Measurements from ENCODE around the gene MTA2.

MTA2 gene

DNA sequence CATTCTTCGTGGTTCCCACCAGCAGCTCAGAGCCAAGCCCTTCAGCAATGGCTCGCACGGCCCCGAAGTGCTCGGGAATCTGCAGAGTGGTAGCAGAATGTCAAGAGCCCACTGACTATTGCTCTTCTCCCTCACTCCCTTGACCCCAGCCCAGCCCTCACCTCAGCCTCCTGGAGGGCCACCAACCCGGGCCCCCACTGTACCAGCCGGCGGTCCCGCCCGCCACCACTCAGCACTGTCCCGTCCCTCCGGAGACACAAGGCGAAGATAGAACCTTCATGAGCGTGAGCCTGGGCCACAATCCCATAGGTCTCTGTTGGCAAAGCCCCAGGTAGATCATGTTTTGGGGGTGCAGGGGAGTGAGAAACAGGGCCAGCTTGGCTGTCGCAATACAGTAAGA is 4.2 kb upstream of the MTA2 start:
- no peak overlapping the region for H2AFZ ChIP-seq (ENCODE audit: low read length)
- no peaks in the 10 kb centered on the region for H3K9me2 ChIP-seq (ENCODE audit: low read depth, low read length)
- no peaks in the 10 kb centered on the region for H3K27me3 ChIP-seq (ENCODE audit: insufficient read depth, low read length)
- H3K4me1 ChIP-seq (ENCODE audit: insufficient read depth, low read length, severe bottlenecking): peaks cover 36% of the 10 kb centered on the region
- H3K4me2 ChIP-seq (ENCODE audit: low read length): no peak overlapping the region
- no peaks in the 10 kb centered on the region for H4K20me1 ChIP-seq (ENCODE audit: insufficient read depth, low read length)
- H3K9ac ChIP-seq (ENCODE audit: low read length): no peak overlapping the region
- no peaks in the 10 kb centered on the region for H3K9me3 ChIP-seq (ENCODE audit: low read length)
- H3F3A ChIP-seq (ENCODE audit: insufficient read depth, low read length): no peaks in the 10 kb centered on the region; the same call in 1 of the 2 replicates
- H3K4me3 ChIP-seq (ENCODE audit: low read depth, low read length, poor library complexity, severe bottlenecking): no peak overlapping the region
- peaks cover 60% of the 10 kb centered on the region for H3K36me3 ChIP-seq (ENCODE audit: insufficient read depth, low read length)
- no peak for TF ChIP-seq EZH2 (IDR thresholded peaks at IDR 0.05; ENCODE audit: borderline replicate concordance, low read length)
- TF ChIP-seq, protein P1, sequence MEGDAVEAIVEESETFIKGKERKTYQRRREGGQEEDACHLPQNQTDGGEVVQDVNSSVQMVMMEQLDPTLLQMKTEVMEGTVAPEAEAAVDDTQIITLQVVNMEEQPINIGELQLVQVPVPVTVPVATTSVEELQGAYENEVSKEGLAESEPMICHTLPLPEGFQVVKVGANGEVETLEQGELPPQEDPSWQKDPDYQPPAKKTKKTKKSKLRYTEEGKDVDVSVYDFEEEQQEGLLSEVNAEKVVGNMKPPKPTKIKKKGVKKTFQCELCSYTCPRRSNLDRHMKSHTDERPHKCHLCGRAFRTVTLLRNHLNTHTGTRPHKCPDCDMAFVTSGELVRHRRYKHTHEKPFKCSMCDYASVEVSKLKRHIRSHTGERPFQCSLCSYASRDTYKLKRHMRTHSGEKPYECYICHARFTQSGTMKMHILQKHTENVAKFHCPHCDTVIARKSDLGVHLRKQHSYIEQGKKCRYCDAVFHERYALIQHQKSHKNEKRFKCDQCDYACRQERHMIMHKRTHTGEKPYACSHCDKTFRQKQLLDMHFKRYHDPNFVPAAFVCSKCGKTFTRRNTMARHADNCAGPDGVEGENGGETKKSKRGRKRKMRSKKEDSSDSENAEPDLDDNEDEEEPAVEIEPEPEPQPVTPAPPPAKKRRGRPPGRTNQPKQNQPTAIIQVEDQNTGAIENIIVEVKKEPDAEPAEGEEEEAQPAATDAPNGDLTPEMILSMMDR (IDR thresholded peaks at IDR 0.05; ENCODE audit: low read length): no peak
- no peak overlapping the region for H3K27ac ChIP-seq (ENCODE audit: low read depth, low read length, poor library complexity, severe bottlenecking)
- H3K79me2 ChIP-seq (ENCODE audit: insufficient read depth, low read length): peaks cover 5% of the 10 kb centered on the region

DNA sequence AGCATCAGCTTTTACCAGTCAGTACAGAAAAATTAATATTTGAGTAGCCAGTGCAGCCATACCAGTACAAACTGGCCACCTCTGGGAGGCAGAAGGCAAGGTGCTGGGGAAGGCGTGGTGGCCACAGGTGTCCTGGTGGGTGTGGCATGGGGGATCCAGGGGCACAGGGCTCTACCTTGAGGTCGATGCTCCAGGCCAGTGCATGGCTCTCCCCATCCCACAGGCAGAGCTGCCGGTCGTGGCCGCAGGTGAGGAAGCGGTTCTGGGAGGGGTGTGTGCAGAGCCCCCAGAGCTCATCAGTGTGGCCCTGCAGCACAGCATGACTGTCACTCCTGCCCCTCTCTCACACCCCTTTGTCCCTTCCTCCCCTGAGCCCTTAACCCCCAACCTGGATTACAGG is 3.8 kb upstream of the MTA2 start:
- H3K27ac ChIP-seq (ENCODE audit: low read depth, low read length, poor library complexity, severe bottlenecking): no peak overlapping the region
- no peaks in the 10 kb centered on the region for H3K9me3 ChIP-seq (ENCODE audit: low read length)
- H3K9ac ChIP-seq (ENCODE audit: low read length): no peak overlapping the region
- H3F3A ChIP-seq (ENCODE audit: insufficient read depth, low read length): no peaks in the 10 kb centered on the region; the same call in 1 of the 2 replicates
- H3K9me2 ChIP-seq (ENCODE audit: low read depth, low read length): no peaks in the 10 kb centered on the region
- H2AFZ ChIP-seq (ENCODE audit: low read length): no peak overlapping the region
- no peaks in the 10 kb centered on the region for H4K20me1 ChIP-seq (ENCODE audit: insufficient read depth, low read length)
- H3K36me3 ChIP-seq (ENCODE audit: insufficient read depth, low read length): peaks cover 63% of the 10 kb centered on the region
- peaks cover 32% of the 10 kb centered on the region for H3K4me1 ChIP-seq (ENCODE audit: insufficient read depth, low read length, severe bottlenecking)
- H3K79me2 ChIP-seq (ENCODE audit: insufficient read depth, low read length): peaks cover 9% of the 10 kb centered on the region
- no peaks in the 10 kb centered on the region for H3K27me3 ChIP-seq (ENCODE audit: insufficient read depth, low read length)
- no peak overlapping the region for H3K4me3 ChIP-seq (ENCODE audit: low read depth, low read length, poor library complexity, severe bottlenecking)
- H3K4me2 ChIP-seq (ENCODE audit: low read length): no peak overlapping the region
- TF ChIP-seq, protein P1 (IDR thresholded peaks at IDR 0.05; ENCODE audit: low read length): no peak
- TF ChIP-seq EZH2 (IDR thresholded peaks at IDR 0.05; ENCODE audit: borderline replicate concordance, low read length): no peak

DNA sequence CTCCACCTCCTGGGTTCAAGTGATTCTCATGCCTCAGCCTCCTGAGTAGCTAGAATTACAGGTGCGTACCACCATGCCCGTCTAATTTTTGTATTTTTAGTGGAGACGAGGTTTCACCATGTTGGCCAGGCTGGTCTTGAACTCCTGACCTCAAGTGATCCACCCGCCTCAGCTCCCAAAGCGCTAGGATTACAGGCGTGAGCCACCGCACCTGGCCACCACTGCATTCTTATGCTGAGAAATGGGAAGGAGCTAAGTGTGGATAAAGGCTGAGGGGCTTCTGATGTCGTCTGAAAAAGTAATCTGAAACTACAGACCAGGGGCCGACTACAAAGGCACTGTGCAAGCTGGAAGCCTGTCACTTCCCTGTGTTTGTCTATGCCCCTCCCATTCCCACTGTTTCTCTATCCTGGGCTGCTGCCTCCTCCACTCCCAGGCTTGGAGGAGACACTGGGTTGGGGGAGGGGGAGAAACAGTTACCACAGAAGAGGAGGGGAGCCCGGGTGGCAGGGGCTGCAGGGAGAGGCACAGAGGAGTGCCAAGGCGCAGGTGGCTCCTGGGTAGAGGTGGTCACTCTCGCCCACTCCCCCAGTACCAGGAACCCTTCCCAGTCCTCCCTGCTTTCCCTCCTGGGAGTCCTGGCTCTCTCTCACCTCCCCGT is 2.9 kb upstream of the MTA2 start:
- no peak overlapping the region for H3K9ac ChIP-seq (ENCODE audit: low read length)
- peaks cover 66% of the 10 kb centered on the region for H3K36me3 ChIP-seq (ENCODE audit: insufficient read depth, low read length)
- H3F3A ChIP-seq (ENCODE audit: insufficient read depth, low read length): no peaks in the 10 kb centered on the region
- H3K4me1 ChIP-seq (ENCODE audit: insufficient read depth, low read length, severe bottlenecking): peaks cover 31% of the 10 kb centered on the region
- no peak overlapping the region for H3K4me2 ChIP-seq (ENCODE audit: low read length)
- H3K79me2 ChIP-seq (ENCODE audit: insufficient read depth, low read length): peaks cover 18% of the 10 kb centered on the region
- H2AFZ ChIP-seq (ENCODE audit: low read length): no peak overlapping the region
- H3K4me3 ChIP-seq (ENCODE audit: low read depth, low read length, poor library complexity, severe bottlenecking): no peak overlapping the region
- H3K27ac ChIP-seq (ENCODE audit: low read depth, low read length, poor library complexity, severe bottlenecking): no peak overlapping the region
- no peak for TF ChIP-seq EZH2 (IDR thresholded peaks at IDR 0.05; ENCODE audit: borderline replicate concordance, low read length)
- TF ChIP-seq, protein P1 (IDR thresholded peaks at IDR 0.05; ENCODE audit: low read length): no peak
- H3K9me3 ChIP-seq (ENCODE audit: low read length): no peaks in the 10 kb centered on the region
- H3K9me2 ChIP-seq (ENCODE audit: low read depth, low read length): no peaks in the 10 kb centered on the region
- no peaks in the 10 kb centered on the region for H3K27me3 ChIP-seq (ENCODE audit: insufficient read depth, low read length)
- H4K20me1 ChIP-seq (ENCODE audit: insufficient read depth, low read length): no peaks in the 10 kb centered on the region
